H1 (cell line): ENCODE measurements around the gene TIAM2. TPM values are rescaled to one million over a fixed set of nuclear protein-coding genes. Genes with fewer than 3 reads are reported as not detected.

Experiments
- CEBPB ChIP-seq: IDR thresholded peaks from 2 replicates; pipeline ENCODE4 v1.6.1; 2012; ENCODE audit warnings: low read depth, low read length
- CTBP2 ChIP-seq: IDR thresholded peaks from 2 replicates; pipeline ENCODE4 v1.7.0; 2011; ENCODE audit warnings: borderline replicate concordance, mild to moderate bottlenecking, moderate library complexity, mixed read lengths, low read length; ENCODE audit not compliant: insufficient read depth, insufficient read length
- EP300 ChIP-seq, 2 experiments: IDR thresholded peaks; 1 replicate in 1 of 2; 2 replicates in 1 of 2; pipeline ENCODE4 v1.6.1; 2011 to 2012; ENCODE audit warnings: low read depth in 2 of 2, low read length in 2 of 2, mild to moderate bottlenecking in 2 of 2, borderline replicate concordance in 1 of 2, inconsistent platforms in 1 of 2, moderate library complexity in 1 of 2
- JUND ChIP-seq: IDR thresholded peaks from 2 replicates; pipeline ENCODE4 v1.6.1; 2011; ENCODE audit warnings: mild to moderate bottlenecking, improper control_type of control experiment, low read length
- RNF2 ChIP-seq: fragments of 200-900, 300-1000 bp; sonication (generic); IDR thresholded peaks from 2 replicates; pipeline ENCODE4 v1.7.1; 2016; ENCODE audit warnings: borderline replicate concordance, low read depth, mild to moderate bottlenecking, antibody characterized with exemption, low read length; ENCODE audit not compliant: poor library complexity, severe bottlenecking; ENCODE audit errors: missing control alignments
- polyA plus RNA-seq, 7 experiments: library from polyadenylated mRNA; depleted of rRNA in 3 of 7; stranded (reverse) in 5 of 7; unstranded in 2 of 7; fragments of >200 nt in 5 of 7; fragments of 200-250 nt in 2 of 7; gene quantifications; 1 replicate in 5 of 7; 2 replicates in 1 of 7; 4 replicates in 1 of 7; pipeline versions ENCODE4 v1.2.1 to v1.2.3, GENCODE V29; 2011 to 2013; ENCODE audit warnings: missing spikeins in 2 of 7, mixed read lengths in 2 of 7
- total RNA-seq: library from RNA; stranded (reverse); fragmentation: NEBNext Ultra II Directional; extraction: Animal tissue kit (Norgen Biotek cat#: 25700); gene quantifications from 2 replicates; pipeline ENCODE4 v1.2.1, GENCODE V29; 2021

Gene TIAM2
- total and polyA plus RNA-seq, 2 of the 8 experiments (the other 6 are each of a cell fraction or from before 2014, with no cell fraction given) = 7.4 to 23.9 TPM

DNA sequence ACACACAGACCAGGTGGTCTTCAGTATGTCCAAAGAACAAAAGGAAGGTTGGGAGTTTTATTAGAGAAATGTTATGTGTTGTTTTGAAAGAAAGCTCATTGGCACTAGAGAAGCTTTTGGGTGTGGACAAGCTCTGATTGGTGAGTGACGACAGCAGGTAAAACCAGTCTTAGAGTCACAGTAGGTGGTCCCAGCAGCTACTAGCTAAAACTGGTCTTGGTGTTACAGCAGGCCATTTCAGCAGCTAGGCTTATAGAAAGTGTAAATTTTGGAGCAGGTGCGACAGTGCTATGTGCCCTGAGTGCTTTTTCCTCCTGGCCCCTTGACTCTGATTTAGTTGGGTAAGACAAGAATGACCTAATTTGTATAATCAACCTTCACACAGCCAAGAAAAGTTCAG lies 272.3 kb downstream of the TIAM2 start (continued):
- TF ChIP-seq RNF2 = no peak
- TF ChIP-seq EP300 (IDR thresholded peaks at IDR 0.05; ENCODE audit: borderline replicate concordance in 1 of 2, low read depth in 2 of 2, low read length in 2 of 2) = no peak
- TF ChIP-seq CEBPB = no peak
- TF ChIP-seq CTBP2 = no peak
- no peak for TF ChIP-seq JUND
